LNCaP clone FGC (cell line): ENCODE measurements around the gene ZSCAN10.
"Not testable (repeated sequence)": the region's sequence is repeated elsewhere in the genome, so short reads cannot be mapped to it uniquely, and the experiment has no call there.

Source experiments
- DNase-seq: peaks from one replicate; pipeline ENCODE4 v3.0.0-alpha.2; 2011; ENCODE audit warnings: low read depth
- H3K4me3 ChIP-seq: 2 replicates; pipeline ENCODE4 v1.5.1; 2011; ENCODE audit warnings: mild to moderate bottlenecking, low read depth, low read length, control low read depth
- CTCF ChIP-seq: IDR thresholded peaks from 2 replicates; pipeline ENCODE4 v1.5.1; 2012; ENCODE audit warnings: mild to moderate bottlenecking; ENCODE audit not compliant: control insufficient read depth, insufficient read depth; ENCODE audit errors: extremely low read depth

The ZSCAN10 gene

DNA sequence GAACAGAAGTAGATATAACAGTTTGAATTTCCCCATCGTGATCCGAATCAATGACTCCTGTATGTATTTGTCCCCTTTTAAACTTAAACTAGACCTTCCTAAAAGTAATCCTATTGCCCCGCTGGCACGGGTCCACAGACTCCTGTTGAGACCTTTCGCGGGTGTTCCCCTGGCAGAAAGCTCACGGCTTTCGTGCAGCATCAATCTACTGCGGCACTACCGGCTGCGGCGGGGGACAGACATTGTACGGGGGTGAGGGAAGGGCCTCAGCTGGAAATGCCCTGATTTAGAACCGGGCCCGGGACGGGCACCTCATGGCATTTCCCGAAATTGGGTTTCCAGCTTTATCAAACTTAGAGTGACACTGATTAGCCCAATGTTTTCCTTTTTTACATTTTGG lies 19.1 kb downstream of the ZSCAN10 start:
- no peak for TF ChIP-seq CTCF
- no peak overlapping the region for H3K4me3 ChIP-seq
- no peak for DNase-seq

DNA sequence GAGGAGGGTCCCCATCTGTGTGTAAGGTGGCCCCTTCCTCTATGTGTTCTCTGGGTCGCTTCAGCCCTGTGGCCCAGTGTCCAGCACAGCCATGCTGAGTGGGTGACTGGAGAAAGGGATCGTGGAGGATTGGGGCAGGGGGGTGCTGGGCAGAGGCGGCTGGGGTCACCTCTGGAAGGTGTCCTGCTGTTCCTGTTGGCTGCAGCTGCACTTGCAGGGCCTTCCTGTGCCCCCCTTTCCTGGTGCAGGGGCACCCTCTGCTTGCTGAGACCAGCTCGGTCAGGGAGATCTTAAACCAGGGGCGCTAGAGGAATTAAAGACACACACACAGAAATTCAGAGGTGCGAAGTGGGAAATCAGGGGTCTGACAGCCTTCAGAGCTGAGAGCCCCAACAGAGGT lies 22.5 kb downstream of the ZSCAN10 start:
- DNase-seq, result no peak
- no peak for TF ChIP-seq CTCF
- H3K4me3 ChIP-seq, result no peak overlapping the region

GRCh38 chr16:3075946-3076345 lies 23.1 kb downstream of the ZSCAN10 start:
- not testable (repeated sequence) for DNase-seq, H3K4me3 ChIP-seq

GRCh38 chr16:3075523-3075915 lies 23.6 kb downstream of the ZSCAN10 start:
- DNase-seq, result no peak
- TF ChIP-seq CTCF, result no peak
- H3K4me3 ChIP-seq, result no peak overlapping the region

- TF ChIP-seq CTCF, result no peak
- H3K4me3 ChIP-seq, result no peak overlapping the region
- no peak for DNase-seq
Measured at GRCh38 chr16:3074860-3075522, 24.1 kb downstream of the ZSCAN10 start.

DNA sequence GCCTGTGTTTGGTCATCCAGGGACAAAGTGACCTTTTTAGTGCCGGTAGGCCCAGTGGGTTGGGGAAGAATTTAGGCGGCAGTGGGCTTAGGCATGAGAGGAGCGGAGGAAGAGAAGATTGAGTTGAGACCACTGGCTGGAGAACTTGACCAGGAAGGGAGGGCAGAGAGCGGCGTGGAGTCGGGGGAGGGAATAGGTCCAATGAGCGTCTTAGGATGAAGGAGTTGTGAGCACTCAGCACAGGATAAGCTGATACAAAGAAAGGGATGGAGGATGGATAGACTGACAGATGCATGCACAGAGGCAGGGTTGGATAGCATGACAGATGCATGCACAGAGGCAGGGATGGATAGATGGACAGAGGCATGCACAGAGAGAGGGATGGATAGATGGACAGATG lies 25.6 kb downstream of the ZSCAN10 start:
- DNase-seq, result no peak
- no peak for TF ChIP-seq CTCF
- H3K4me3 ChIP-seq, result no peak overlapping the region

- DNase-seq, H3K4me3 ChIP-seq: not testable (repeated sequence)
Measured at GRCh38 chr16:3072576-3073263, 26.4 kb downstream of the ZSCAN10 start.

DNA sequence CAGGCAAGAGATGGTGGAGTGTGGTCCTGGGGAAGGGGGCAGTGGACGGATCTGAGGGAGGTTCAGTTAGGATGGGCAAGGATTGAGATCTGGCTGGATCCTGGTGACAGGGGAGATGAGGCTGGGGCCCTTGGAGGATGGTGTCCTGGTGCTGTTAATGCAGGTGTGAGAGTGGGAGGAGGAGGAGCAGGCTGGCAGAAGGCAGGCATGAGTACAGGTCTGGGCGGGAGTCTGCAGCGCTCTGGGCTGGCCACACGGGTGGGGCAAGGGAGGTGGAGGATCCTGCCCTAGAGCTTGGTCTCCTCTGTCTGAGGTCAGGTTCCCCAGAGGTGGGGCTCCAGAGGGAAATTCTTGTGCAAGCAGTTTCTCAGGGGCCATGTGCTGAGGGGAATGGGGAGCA lies 26.9 kb downstream of the ZSCAN10 start:
- DNase-seq, H3K4me3 ChIP-seq: not testable (repeated sequence)
